ENCODE data around the gene LRCH1. TPM values are rescaled to one million over a fixed set of nuclear protein-coding genes. Genes with fewer than 3 reads are reported as not detected.
A peak's percentile ranks its signal among the peaks of the same experiment; 100 is the strongest.

Gene LRCH1
- 14.9 and 16.7 TPM in 2 replicates for total RNA-seq (2014; rRNA removed; shearing (Covaris generic))
- 27.8 and 35.7 TPM in 2 replicates for total RNA-seq (2022)
- percentile 94 among the genes with signal in this experiment for Bru-seq, nascent RNA
- BruChase-seq, experiment 1, labeled RNA remaining after a 6-hour chase = percentile 86 among the genes with signal in this experiment
- percentile 81 among the genes with signal in this experiment for BruChase-seq, experiment 2, labeled RNA remaining after a 2-hour chase
- long read RNA-seq, full-length matches to known transcripts = 15 of 51 reads
- long read RNA-seq, partial matches to known transcripts = 8 of 51 reads
- long read RNA-seq, other reads (novel, unspliced or antisense) = 28 of 51 reads

DNA sequence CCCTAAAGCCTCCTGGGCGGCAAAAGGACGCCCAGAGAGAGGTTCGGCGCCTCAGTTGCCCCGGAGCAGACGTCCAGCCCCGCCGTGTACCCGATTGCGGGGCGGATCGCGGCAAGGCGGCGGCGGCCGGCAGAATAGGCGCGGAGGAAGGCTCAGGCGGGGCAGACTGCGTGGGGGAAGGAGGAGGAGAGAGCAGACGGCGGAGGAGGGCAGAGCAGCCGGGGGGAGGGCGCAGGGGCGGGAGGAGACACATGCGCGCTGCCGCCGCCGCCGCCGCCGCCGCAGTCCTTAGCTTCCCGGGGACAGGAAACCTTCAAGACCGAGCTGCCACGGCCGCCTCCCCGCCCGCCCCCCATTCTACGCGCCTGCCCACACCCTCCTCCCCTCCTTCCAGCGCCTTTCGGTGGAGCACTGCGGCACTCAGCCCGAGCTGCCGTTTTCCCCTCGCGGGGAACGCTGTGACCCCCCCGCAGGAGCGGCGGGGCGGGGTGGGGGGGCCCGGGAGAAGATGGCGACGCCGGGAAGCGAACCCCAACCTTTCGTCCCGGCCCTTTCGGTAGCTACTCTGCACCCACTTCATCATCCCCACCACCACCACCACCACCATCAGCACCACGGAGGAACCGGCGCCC lies at the start of gene LRCH1:
LRCH1 (plus strand) TSS at position 282 of the 632 bp plus-strand sequence; CDS start at position 509, 227 bp downstream.
- Histone ChIP-seq H3K79me2 (ENCODE audit: insufficient read depth, low read depth, low read length) (peaks cover 58% of the 10 kb centered on the region), H3K9me3 (ENCODE audit: low read length) (no peaks in the 10 kb centered on the region), H3K9me2 (ENCODE audit: insufficient read depth, low read length) (no peaks in the 10 kb centered on the region), H3K4me3 (ENCODE audit: low read depth, low read length, poor library complexity, severe bottlenecking) (peak within 1 kb of the TSS; percentile 86), H2AFZ (ENCODE audit: low read length) (peak within 1 kb of the TSS; percentile 69), H3K27ac (ENCODE audit: low read depth, low read length, poor library complexity, severe bottlenecking) (peak within 1 kb of the TSS; percentile 74), H3K4me1 (ENCODE audit: insufficient read depth, low read length, poor library complexity, severe bottlenecking) (peaks cover 40% of the 10 kb centered on the region), H4K20me1 (ENCODE audit: insufficient read depth, low read length) (peaks cover 24% of the 10 kb centered on the region), H3K36me3 (ENCODE audit: insufficient read depth, low read length) (peaks cover 5% of the 10 kb centered on the region; the same call in 1 of the 2 replicates), H3K4me2 (ENCODE audit: low read length) (peak within 1 kb of the TSS; percentile 96)
- ChIA-PET POLR2A (interaction anchor here (0.5 to 2.6 kb wide), 5 partner anchors 19 to 114 kb away, joined by 3 to 13 read pairs (median 5); no protein-coding TSS in a partner anchor), CTCF (ENCODE audit: unreplicated experiment) (interaction anchor here (0.6 to 2.0 kb wide), 7 partner anchors 38 to 408 kb away, joined by 3 to 8 read pairs (median 3); no protein-coding TSS in a partner anchor)
- DNase-seq (ENCODE audit: low spot score) = peak; percentile 89
- no TSS peak for BruUV-seq (replicated peaks)
- TF ChIP-seq, protein P1, sequence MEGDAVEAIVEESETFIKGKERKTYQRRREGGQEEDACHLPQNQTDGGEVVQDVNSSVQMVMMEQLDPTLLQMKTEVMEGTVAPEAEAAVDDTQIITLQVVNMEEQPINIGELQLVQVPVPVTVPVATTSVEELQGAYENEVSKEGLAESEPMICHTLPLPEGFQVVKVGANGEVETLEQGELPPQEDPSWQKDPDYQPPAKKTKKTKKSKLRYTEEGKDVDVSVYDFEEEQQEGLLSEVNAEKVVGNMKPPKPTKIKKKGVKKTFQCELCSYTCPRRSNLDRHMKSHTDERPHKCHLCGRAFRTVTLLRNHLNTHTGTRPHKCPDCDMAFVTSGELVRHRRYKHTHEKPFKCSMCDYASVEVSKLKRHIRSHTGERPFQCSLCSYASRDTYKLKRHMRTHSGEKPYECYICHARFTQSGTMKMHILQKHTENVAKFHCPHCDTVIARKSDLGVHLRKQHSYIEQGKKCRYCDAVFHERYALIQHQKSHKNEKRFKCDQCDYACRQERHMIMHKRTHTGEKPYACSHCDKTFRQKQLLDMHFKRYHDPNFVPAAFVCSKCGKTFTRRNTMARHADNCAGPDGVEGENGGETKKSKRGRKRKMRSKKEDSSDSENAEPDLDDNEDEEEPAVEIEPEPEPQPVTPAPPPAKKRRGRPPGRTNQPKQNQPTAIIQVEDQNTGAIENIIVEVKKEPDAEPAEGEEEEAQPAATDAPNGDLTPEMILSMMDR (conservative IDR thresholded peaks at IDR 0.05; ENCODE audit: low read length) = no peak
- no peak for TF ChIP-seq EZH2phosphoT487 (IDR thresholded peaks at IDR 0.05; ENCODE audit: borderline replicate concordance, low read depth, low read length)
- intact Hi-C loops (cut with micrococcal nuclease; ENCODE audit: unreplicated experiment) = loop anchor here (5.0 kb wide), 3 partner anchors 114 to 371 kb away; partner anchors contain the start of gene LCP1

DNA sequence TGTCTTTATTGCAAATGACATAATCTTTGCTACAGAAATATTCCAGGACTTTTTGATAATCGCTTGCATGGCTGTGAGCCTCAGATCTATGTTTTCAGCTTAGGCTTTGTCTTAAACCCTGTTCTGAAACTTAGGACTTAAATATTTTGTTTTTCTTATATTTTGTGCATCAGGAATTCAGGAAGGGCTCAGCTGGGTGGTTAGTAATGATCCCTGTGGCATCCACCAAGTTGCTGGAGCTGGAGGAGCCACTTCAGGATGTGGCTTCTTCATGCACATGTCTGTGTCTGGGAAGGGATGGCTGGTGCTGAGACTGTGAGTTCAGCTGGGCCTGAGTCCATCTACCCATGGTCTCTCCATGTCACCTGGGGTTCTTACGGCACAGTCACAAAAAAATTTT lies 48.9 kb upstream of the LRCH1 start:
- H3K9me2 ChIP-seq (ENCODE audit: insufficient read depth, low read length) = no peaks in the 10 kb centered on the region
- no peaks in the 10 kb centered on the region for H3K9me3 ChIP-seq (ENCODE audit: low read length)
- no peaks in the 10 kb centered on the region for H4K20me1 ChIP-seq (ENCODE audit: insufficient read depth, low read length)
- H3K36me3 ChIP-seq (ENCODE audit: insufficient read depth, low read length) = no peaks in the 10 kb centered on the region
- no peak overlapping the region for H2AFZ ChIP-seq (ENCODE audit: low read length)
- BruUV-seq (replicated peaks) = no TSS peak
- intact Hi-C loops (cut with micrococcal nuclease; ENCODE audit: unreplicated experiment) = no loop called here
- no peak overlapping the region for H3K27ac ChIP-seq (ENCODE audit: low read depth, low read length, poor library complexity, severe bottlenecking)
- H3K79me2 ChIP-seq (ENCODE audit: insufficient read depth, low read depth, low read length) = no peaks in the 10 kb centered on the region
- no peak overlapping the region for H3K4me2 ChIP-seq (ENCODE audit: low read length)
- ChIA-PET POLR2A (interaction anchor here (0.5 to 1.4 kb wide), 4 partner anchors 10 to 1387 kb away, joined by 3 to 4 read pairs (median 3); no protein-coding TSS in a partner anchor), CTCF (ENCODE audit: unreplicated experiment) (no interaction called here)
- TF ChIP-seq, protein P1 (conservative IDR thresholded peaks at IDR 0.05; ENCODE audit: low read length) = no peak
- no peak for TF ChIP-seq EZH2phosphoT487 (IDR thresholded peaks at IDR 0.05; ENCODE audit: borderline replicate concordance, low read depth, low read length)
- no peaks in the 10 kb centered on the region for H3K4me1 ChIP-seq (ENCODE audit: insufficient read depth, low read length, poor library complexity, severe bottlenecking)
- H3K4me3 ChIP-seq (ENCODE audit: low read depth, low read length, poor library complexity, severe bottlenecking) = no peak overlapping the region
- no peak for DNase-seq (ENCODE audit: low spot score)
